SU-DHL-6 (cell line): Measurements from ENCODE around the gene VIPR2.

Experiments
- EZH2phosphoT487 ChIP-seq: fragments of 200-600 bp; sonication (generic), shearing (Covaris generic); conservative IDR thresholded peaks from 2 replicates; pipeline ENCODE4 v1.6.1; 2018; ENCODE audit warnings: mild to moderate bottlenecking, antibody characterized with exemption, low read length, moderate library complexity, mixed read lengths
- TF ChIP-seq, protein P1 (sequence below): fragments of 200-600 bp; sonication (generic); IDR thresholded peaks from one replicate; pipeline ENCODE4 v1.5.1; 2017; ENCODE audit warnings: antibody characterized with exemption, mild to moderate bottlenecking, low read length, moderate library complexity; ENCODE audit not compliant: insufficient read depth, poor library complexity, severe bottlenecking

DNA sequence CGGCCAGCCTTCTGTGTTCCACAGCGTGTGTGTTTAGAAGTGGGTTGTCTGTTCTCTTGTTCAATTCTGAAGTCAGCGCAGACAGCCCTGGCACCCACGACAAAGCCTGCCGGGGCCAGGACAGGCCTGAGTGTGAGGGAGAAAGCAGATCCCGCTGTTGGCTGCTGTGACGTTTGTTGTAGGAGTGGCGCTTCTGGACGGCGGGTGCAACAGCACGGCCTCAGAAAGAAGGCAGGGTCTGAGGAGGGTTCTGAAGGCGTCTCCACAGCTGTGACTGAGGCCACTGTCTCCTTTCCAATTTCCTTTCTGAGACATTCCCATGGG is 76.2 kb downstream of the VIPR2 start:
- TF ChIP-seq, protein P1, sequence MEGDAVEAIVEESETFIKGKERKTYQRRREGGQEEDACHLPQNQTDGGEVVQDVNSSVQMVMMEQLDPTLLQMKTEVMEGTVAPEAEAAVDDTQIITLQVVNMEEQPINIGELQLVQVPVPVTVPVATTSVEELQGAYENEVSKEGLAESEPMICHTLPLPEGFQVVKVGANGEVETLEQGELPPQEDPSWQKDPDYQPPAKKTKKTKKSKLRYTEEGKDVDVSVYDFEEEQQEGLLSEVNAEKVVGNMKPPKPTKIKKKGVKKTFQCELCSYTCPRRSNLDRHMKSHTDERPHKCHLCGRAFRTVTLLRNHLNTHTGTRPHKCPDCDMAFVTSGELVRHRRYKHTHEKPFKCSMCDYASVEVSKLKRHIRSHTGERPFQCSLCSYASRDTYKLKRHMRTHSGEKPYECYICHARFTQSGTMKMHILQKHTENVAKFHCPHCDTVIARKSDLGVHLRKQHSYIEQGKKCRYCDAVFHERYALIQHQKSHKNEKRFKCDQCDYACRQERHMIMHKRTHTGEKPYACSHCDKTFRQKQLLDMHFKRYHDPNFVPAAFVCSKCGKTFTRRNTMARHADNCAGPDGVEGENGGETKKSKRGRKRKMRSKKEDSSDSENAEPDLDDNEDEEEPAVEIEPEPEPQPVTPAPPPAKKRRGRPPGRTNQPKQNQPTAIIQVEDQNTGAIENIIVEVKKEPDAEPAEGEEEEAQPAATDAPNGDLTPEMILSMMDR = no peak
- TF ChIP-seq EZH2phosphoT487 = no peak
